Erythroblast (primary cell): ENCODE data around the gene MTPN.

Experiments used
- GATA1 ChIP-seq: IDR thresholded peaks from 2 replicates; pipeline ENCODE4 v1.6.1; 2011; ENCODE audit warnings: low read depth, mild to moderate bottlenecking, control low read depth, low read length, moderate library complexity
- POLR2A ChIP-seq: IDR thresholded peaks from 2 replicates; pipeline ENCODE4 v1.6.1; 2011; ENCODE audit warnings: mild to moderate bottlenecking, low read length

DNA sequence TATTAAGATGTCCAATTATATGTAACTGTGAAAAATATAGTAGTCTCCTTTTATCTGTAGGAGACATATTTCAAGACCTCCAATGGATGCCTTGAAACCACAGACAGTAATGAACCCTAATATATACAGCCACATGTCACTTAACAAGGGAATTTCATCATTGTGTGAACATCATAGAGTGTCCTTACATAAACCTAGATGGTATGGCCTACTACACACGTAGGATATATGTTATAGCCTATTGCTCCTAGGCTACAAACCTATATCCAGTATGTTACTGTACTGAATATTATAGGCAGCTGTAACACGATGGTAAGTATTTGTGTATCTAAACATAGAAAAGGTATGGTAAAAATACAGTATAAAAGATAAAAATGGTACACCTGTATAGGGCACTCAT lies 32.4 kb downstream of the MTPN start:
- TF ChIP-seq POLR2A (no peak), GATA1 (no peak)
